BLaER1 treated with 17β-estradiol and CSF1 and Interleukin-3, amounts not matched to agents 10 nM and 100 nM (cell line): Measurements from ENCODE around the gene FLACC1.
"Not testable (repeated sequence)": the region's sequence is repeated elsewhere in the genome, so short reads cannot be mapped to it uniquely, and the experiment has no call there.

ENCODE experiments used
- H3K27ac ChIP-seq, 11 experiments: shearing (Covaris generic); formaldehyde crosslinking; 2 replicates each; pipeline ENCODE4 v1.8.1; 2022
- H3K27me3 ChIP-seq, 11 experiments: shearing (Covaris generic); formaldehyde crosslinking; 2 replicates each; pipeline ENCODE4 v1.8.1; 2022
- H3K36me3 ChIP-seq, 11 experiments: shearing (Covaris generic); formaldehyde crosslinking; 2 replicates each; pipeline ENCODE4 v1.8.1; 2022
- H3K4me1 ChIP-seq, 10 experiments: shearing (Covaris generic); formaldehyde crosslinking; 2 replicates each; pipeline ENCODE4 v1.8.1; 2022
- H3K4me2 ChIP-seq, 11 experiments: shearing (Covaris generic); formaldehyde crosslinking; 2 replicates each; pipeline ENCODE4 v1.8.1; 2022
- H3K4me3 ChIP-seq, 10 experiments: shearing (Covaris generic); formaldehyde crosslinking; 2 replicates each; pipeline ENCODE4 v1.8.1; 2022
- H3K9ac ChIP-seq, 11 experiments: shearing (Covaris generic); formaldehyde crosslinking; 2 replicates each; pipeline ENCODE4 v1.8.1; 2022
- H3K9me3 ChIP-seq, 11 experiments: shearing (Covaris generic); formaldehyde crosslinking; replicated peaks in 1 of 11; 2 replicates each; pipeline ENCODE4 v1.8.1; 2022
- H4K20me1 ChIP-seq, 11 experiments: shearing (Covaris generic); formaldehyde crosslinking; 2 replicates each; pipeline ENCODE4 v1.8.1; 2022
- Cebpa-rat ChIP-seq, 11 experiments: shearing (Covaris generic); IDR thresholded peaks; 2 replicates each; pipeline ENCODE4 v1.8.1; 2022

FLACC1 gene

DNA sequence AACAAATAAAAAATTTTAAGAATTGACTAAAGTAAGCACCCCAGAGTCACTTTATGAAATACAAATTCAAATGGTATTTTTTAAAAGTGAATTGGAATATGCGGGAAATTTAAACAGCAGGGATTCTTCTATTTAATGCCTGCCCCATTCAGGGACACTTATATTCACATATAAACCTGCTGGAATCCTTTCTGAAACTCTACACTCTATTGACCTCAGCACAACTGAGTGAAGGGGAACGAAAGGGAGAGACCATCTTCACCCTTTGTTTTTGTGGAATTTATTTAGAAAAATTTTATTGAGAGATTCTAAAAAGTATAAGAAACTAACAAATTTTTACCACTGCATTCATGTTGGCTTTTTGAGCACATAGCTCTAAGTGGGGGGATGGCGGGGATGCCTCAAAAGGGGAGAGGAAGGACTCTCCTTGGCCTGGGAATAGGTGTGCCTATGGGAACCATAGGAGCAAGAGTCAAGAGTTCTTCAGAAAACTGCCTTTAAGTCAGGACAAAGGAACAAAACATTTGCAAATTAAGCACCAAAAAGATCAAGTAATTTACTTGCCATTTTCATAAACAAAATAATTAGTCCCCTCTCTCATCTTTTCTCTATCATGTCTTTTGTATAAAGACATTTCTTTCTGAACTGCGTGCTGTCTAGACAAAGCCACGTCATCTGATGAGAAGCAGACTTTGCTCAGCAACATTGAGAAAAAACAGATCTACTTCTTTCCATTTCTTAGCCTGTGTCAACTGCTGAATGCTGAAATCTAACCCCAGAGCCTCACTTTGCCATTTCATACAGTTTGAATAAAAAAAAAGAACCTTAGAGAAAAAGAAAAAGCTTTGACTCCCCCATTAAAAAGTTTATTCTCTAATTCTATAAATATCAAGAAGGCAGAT is 21.6 kb upstream of the FLACC1 start:
- peaks cover 35 to 77% (median 44%) of the 10 kb centered on the region in 11 experiments for H3K36me3 ChIP-seq
- no peaks in the 10 kb centered on the region for H4K20me1 ChIP-seq
- H3K4me2 ChIP-seq, result no peak overlapping the region
- H3K4me1 ChIP-seq, result no peaks in the 10 kb centered on the region
- H3K27ac ChIP-seq, result no peak overlapping the region
- no peaks in the 10 kb centered on the region for H3K27me3 ChIP-seq
- TF ChIP-seq Cebpa-rat (IDR thresholded peaks at IDR 0.05), result no peak
- no peak overlapping the region for H3K9ac ChIP-seq
- H3K4me3 ChIP-seq, result no peak overlapping the region
- peaks cover 23 to 38% (median 27%) of the 10 kb centered on the region in 11 experiments for H3K9me3 ChIP-seq

DNA sequence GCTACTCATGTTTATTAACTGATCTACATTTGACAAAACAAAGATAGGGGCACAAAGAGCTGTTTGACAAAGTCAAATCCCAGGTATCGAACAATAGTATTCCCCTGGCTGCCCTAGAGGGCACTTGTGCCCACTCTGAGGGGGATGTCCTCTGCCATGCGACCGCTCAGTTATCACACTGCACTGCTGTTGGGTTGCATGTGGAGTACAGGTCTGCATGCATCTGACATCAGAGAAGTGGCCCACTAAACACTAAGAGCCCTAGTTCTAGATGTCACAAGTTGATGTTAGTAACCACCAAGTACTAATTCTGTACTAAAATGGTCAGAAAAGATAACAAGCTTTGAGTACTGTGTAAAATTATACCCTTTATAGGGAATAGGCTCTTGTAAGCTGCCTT is 20.1 kb upstream of the FLACC1 start:
- Histone ChIP-seq H3K4me1 (no peaks in the 10 kb centered on the region), H3K4me3 (no peak overlapping the region), H3K27ac (no peak overlapping the region), H3K27me3 (no peaks in the 10 kb centered on the region), H3K9ac (no peak overlapping the region), H4K20me1 (no peaks in the 10 kb centered on the region), H3K4me2 (no peak overlapping the region), H3K36me3 (peaks cover 25 to 70% (median 32%) of the 10 kb centered on the region in 11 experiments), H3K9me3 (peaks cover 24 to 43% (median 28%) of the 10 kb centered on the region in 11 experiments)
- no peak for TF ChIP-seq Cebpa-rat (IDR thresholded peaks at IDR 0.05)

DNA sequence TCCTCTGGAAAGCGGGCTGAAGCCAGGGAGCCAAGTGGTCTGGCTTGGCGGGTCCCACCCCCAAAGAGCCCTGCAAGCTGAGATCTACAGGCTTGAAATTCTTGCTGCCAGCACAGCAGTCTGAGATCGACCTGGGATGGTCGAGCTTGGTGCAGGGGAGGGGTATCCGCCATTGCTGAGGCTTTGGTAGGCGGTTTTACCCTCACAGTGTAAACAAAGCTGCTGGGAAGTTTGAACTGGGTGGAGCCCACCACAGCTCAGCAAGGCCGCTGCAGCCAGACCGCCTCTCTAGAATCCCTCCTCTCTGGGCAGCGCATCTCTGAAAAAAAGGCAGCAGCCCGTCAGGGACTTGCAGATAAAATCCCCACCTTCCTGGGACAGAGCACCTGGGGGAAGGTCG is 12.6 kb upstream of the FLACC1 start:
- H3K27ac ChIP-seq, result no peak overlapping the region
- H3K4me1 ChIP-seq, result peaks cover 0 to 8% (median 0%) of the 10 kb centered on the region in 10 experiments; a peak in 4 of 20 replicates
- no peaks in the 10 kb centered on the region for H3K27me3 ChIP-seq
- H3K9ac ChIP-seq, result no peak overlapping the region
- no peak for TF ChIP-seq Cebpa-rat (IDR thresholded peaks at IDR 0.05)
- H3K4me3 ChIP-seq, result 0 out of 20 replicates have a peak overlapping the region, but pooled peaks of 1 of the 10 experiments have one; percentile 0
- H4K20me1 ChIP-seq, result no peaks in the 10 kb centered on the region
- H3K4me2 ChIP-seq, result no peak overlapping the region
- peaks cover 15 to 60% (median 31%) of the 10 kb centered on the region in 11 experiments; a peak in 21 of 22 replicates for H3K36me3 ChIP-seq
- peaks cover 37 to 56% (median 49%) of the 10 kb centered on the region in 11 experiments for H3K9me3 ChIP-seq

DNA sequence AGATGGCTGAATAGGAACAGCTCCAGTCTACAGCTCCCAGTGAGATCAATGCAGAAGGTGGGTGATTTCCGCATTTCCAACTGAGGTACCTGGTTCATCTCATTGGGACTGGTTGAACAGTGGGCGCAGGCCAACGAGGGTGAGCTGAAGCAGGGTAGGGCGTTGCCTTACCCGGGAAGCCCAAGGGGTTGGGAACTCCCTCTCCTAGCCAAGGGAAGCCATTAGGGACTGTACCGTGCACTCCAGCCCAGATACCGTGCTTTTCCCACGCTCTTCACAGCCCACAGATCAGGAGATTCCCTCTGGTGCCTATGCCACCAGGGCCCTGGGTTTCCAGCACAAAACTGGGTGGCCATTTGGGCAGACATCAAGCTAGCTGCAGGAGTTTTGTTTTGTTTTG is 12.2 kb upstream of the FLACC1 start:
- not testable (repeated sequence) for H4K20me1 ChIP-seq, H3K4me1 ChIP-seq, H3K4me2 ChIP-seq, H3K27me3 ChIP-seq, H3K9ac ChIP-seq, H3K27ac ChIP-seq
- Histone ChIP-seq H3K9me3 (peaks cover 37 to 51% (median 45%) of the 10 kb centered on the region in 11 experiments), H3K4me3 (0 out of 20 replicates have a peak overlapping the region, but pooled peaks of 1 of the 10 experiments have one; percentile 0), H3K36me3 (peaks cover 15 to 57% (median 31%) of the 10 kb centered on the region in 11 experiments; a peak in 21 of 22 replicates)

DNA sequence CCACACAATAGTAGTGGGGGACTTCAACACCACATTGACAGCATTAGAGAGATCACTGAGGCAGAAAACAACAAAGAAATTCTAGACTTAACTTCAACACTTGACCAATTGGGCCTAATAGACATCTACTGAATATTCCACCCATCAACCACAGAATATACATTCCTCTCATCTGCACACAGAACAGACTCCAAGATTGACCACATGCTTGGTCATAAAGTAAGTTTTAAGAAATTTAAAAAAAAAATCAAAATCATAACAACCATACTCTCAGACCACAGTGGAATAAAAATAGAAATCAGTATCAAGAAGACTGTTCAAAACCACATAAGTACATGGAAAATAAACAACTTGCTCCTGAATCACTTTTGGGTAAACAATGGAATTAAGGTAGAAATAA is 9.0 kb upstream of the FLACC1 start:
- Histone ChIP-seq H3K4me3 (no peak overlapping the region), H3K9me3 (peaks cover 43 to 59% (median 52%) of the 10 kb centered on the region in 11 experiments), H3K27ac (no peak overlapping the region), H4K20me1 (no peaks in the 10 kb centered on the region), H3K4me1 (peaks cover 0 to 8% (median 0%) of the 10 kb centered on the region in 10 experiments; a peak in 4 of 20 replicates), H3K4me2 (peak overlapping the region in 1 of 11 experiments; percentile 27; a peak in 2 of 22 replicates), H3K36me3 (peaks cover 27 to 67% (median 44%) of the 10 kb centered on the region in 11 experiments), H3K27me3 (no peaks in the 10 kb centered on the region), H3K9ac (no peak overlapping the region)
- no peak for TF ChIP-seq Cebpa-rat (IDR thresholded peaks at IDR 0.05)

DNA sequence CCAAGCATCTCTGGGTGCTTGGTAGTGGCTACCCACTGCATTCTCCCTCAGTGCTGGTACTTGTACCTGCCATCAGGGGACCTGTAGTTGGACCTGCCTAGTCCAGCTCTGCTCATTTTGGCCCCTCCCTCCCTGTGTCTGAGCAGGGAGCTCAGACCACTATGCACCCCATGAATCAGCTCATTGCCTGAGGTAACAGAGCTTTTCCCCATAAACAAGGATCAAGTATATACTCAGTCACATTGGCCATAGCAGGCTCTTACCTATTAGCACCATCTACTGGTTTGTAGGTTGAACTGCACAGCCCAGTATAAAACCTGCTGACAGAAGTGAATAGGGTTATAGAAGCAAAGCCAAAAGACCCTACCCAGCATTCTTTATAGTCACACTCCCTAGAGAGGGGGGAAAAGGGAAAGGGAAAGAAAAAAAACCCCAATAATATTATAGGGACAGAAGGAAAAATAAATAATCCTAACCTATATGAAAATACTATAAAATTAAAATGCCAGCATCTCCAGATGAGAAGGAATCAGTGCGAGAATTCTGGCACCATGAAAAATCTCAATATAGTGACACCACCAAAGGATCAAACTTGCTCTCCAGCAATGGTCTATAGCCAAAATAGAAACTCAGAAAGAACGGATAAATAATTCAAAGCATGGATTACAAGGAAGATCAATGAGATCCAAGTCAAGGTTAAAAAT is 6.9 kb upstream of the FLACC1 start:
- Histone ChIP-seq H3K27me3 (no peaks in the 10 kb centered on the region), H3K4me2 (no peak overlapping the region), H3K9ac (no peak overlapping the region), H3K4me1 (peaks cover 0 to 8% (median 0%) of the 10 kb centered on the region in 10 experiments; a peak in 4 of 20 replicates), H3K27ac (no peak overlapping the region), H4K20me1 (no peaks in the 10 kb centered on the region), H3K36me3 (peaks cover 17 to 70% (median 31%) of the 10 kb centered on the region in 11 experiments), H3K9me3 (peaks cover 27 to 43% (median 38%) of the 10 kb centered on the region in 11 experiments), H3K4me3 (no peak overlapping the region)
- TF ChIP-seq Cebpa-rat (IDR thresholded peaks at IDR 0.05), result no peak

DNA sequence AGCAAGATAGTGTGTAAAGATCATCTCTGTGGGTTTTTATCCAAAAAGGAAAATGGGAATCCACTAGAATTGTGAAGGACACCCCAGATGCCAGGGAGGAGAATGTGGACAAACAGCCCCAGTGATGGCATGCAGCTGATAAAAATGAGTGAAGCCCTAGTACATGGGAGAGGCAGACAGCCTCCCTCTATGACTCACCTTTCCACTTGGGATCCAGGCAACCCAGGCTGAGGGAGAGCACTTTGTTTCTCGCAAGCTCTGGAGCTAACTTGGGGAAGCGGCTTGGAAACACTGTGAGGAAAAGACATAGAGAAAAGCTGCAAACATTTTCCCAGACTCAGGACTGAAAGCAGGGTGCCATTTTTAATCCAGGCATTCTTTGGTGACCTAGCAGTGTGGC is 5.3 kb upstream of the FLACC1 start:
- no peak overlapping the region for H3K4me2 ChIP-seq
- H3K9me3 ChIP-seq, result peaks cover 11 to 27% (median 22%) of the 10 kb centered on the region in 11 experiments
- no peak overlapping the region for H3K9ac ChIP-seq
- H3K27me3 ChIP-seq, result no peaks in the 10 kb centered on the region
- H3K27ac ChIP-seq, result no peak overlapping the region
- TF ChIP-seq Cebpa-rat (IDR thresholded peaks at IDR 0.05), result no peak
- peaks cover 12 to 59% (median 19%) of the 10 kb centered on the region in 11 experiments; a peak in 20 of 22 replicates for H3K36me3 ChIP-seq
- no peaks in the 10 kb centered on the region for H4K20me1 ChIP-seq
- no peak overlapping the region for H3K4me3 ChIP-seq
- H3K4me1 ChIP-seq, result peaks cover 0 to 8% (median 0%) of the 10 kb centered on the region in 10 experiments; a peak in 4 of 20 replicates

DNA sequence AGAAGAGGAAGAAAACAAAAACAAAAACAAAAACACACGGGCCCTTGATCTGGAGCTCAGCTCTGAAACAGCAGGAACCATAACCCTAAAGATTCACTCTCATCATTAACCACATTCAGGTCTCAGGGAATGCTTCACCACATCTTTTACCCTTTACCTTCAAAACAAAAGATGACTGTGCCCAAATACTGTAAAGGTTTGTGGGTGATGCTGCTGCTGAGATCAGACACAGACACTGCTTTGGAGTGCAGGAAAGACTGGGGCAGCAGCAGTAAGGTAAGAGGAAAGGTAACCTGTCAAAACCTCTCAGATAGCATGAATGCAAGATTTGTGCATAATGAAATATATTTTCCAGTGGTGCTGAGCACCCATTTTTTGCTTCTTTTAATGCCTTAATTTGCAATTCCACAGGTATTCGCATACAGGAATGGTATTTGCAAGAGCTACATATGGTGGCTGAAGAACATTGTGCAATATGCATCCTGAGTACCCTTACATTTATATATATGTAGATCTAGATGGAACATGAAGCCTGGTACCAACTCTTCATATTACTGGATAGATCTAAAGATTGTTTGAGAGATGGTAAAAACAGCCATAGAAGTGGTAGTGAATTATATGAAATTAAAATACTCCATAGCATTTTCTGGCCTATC is 4.1 kb upstream of the FLACC1 start:
- H3K9ac ChIP-seq, result no peak overlapping the region
- TF ChIP-seq Cebpa-rat (IDR thresholded peaks at IDR 0.05), result no peak
- peaks cover 12 to 56% (median 17%) of the 10 kb centered on the region in 11 experiments; a peak in 20 of 22 replicates for H3K36me3 ChIP-seq
- H3K9me3 ChIP-seq, result peaks cover 7 to 18% (median 15%) of the 10 kb centered on the region in 11 experiments; a peak in 19 of 22 replicates
- no peak overlapping the region for H3K4me3 ChIP-seq
- H3K27me3 ChIP-seq, result no peaks in the 10 kb centered on the region
- no peak overlapping the region for H3K4me2 ChIP-seq
- H4K20me1 ChIP-seq, result no peaks in the 10 kb centered on the region
- H3K4me1 ChIP-seq, result peaks cover 0 to 7% (median 0%) of the 10 kb centered on the region in 10 experiments; a peak in 4 of 20 replicates
- H3K27ac ChIP-seq, result no peak overlapping the region
